Measurements from ENCODE around the gene NEK5.
"Not testable (repeated sequence)": the region's sequence is repeated elsewhere in the genome, so short reads cannot be mapped to it uniquely, and the experiment has no call there.

The NEK5 gene

GRCh38 chr13:52128714-52129700, at the start of gene NEK5:
TSS of gene NEK5 (minus strand) at chr13:52129073. CDS start at chr13:52127482, 1,591 bp downstream.
- peak; percentile 30 for DNase-seq (ENCODE audit: low spot score)

DNA sequence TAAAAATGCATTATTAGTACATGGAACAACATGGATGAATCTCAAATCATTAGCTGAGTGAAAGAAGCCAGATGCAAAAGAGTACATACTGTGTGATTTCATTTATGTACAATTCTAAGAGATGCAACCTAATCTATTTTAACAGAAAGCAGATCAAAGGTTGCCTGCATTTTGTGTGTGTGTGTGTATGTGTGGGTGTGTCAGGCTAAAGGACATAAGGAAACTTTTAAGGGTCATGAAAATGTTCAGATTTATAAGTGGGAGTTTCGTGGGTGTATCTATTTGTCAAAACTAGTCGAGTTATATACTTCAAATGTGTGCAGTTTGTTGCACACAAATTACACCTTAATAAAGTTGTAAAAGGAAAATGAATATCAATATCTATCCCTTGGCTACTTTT, 48.4 kb upstream of the NEK5 start:
- DNase-seq (ENCODE audit: low spot score): no peak

DNA sequence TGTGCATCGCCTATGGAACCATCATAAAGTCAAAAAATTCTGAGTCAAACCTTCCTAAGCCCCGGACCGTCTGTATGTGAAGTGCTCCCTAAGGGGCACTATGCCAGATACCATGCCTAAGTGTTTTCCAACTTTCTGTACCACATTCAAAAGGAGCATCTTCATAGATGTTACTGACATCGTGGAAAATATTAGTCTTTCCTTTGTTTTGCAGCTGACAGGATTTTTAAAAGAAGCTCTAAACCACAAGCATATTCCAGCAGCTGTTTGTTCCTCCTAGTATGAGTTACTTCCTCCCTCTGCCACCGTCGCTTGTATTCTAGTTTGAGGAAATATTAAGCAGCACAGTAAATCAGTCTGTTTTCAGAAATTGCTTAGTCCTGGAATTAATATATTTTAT, 45.1 kb upstream of the NEK5 start:
- DNase-seq (ENCODE audit: low spot score): not testable (repeated sequence)

GRCh38 chr13:52173373-52173772, 44.5 kb upstream of the NEK5 start:
- DNase-seq (ENCODE audit: low spot score): no peak

- not testable (repeated sequence) for DNase-seq (ENCODE audit: low spot score)
These were observed 42.8 kb upstream of the NEK5 start for GRCh38 chr13:52171686-52172085.

GRCh38 chr13:52170828-52171391, 42.0 kb upstream of the NEK5 start:
- DNase-seq (ENCODE audit: low spot score): not testable (repeated sequence)

- no peak for DNase-seq (ENCODE audit: low spot score)
These were observed 41.0 kb upstream of the NEK5 start for GRCh38 chr13:52169839-52170238.

- no peak for DNase-seq (ENCODE audit: low spot score)
These were observed 36.5 kb upstream of the NEK5 start for GRCh38 chr13:52165411-52165810.

- DNase-seq (ENCODE audit: low spot score): no peak
These were observed 36.1 kb upstream of the NEK5 start for GRCh38 chr13:52164989-52165388.

- not testable (repeated sequence) for DNase-seq (ENCODE audit: low spot score)
These were observed 35.0 kb upstream of the NEK5 start for GRCh38 chr13:52163878-52164277.

- peak; percentile 61 for DNase-seq (ENCODE audit: low spot score)
These were observed 33.6 kb upstream of the NEK5 start for GRCh38 chr13:52162279-52163101.

DNA sequence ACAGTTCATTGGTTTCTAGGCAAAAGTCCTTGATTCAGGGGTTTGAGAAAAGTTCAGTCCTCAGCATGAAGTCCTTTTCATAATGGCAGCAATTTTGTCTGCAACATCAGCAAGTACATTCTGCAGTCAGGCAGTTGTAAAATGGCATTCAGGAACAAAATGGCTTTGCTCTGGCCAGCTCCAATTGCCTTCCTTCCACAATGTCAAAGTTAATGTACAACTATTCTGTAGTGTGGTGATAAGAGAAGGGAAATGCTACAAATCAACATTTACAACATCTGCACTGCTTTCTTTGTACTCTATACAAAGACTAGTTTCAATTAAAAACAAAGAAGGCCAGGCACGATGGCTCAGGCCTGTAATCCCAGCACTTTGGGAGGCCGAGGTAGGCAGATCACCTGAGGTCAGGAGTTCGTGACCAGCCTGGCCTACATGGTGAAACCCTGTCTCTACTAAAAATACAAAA, 32.3 kb upstream of the NEK5 start:
- no peak for DNase-seq (ENCODE audit: low spot score)

GRCh38 chr13:52160506-52160905, 31.6 kb upstream of the NEK5 start:
- no peak for DNase-seq (ENCODE audit: low spot score)

DNA sequence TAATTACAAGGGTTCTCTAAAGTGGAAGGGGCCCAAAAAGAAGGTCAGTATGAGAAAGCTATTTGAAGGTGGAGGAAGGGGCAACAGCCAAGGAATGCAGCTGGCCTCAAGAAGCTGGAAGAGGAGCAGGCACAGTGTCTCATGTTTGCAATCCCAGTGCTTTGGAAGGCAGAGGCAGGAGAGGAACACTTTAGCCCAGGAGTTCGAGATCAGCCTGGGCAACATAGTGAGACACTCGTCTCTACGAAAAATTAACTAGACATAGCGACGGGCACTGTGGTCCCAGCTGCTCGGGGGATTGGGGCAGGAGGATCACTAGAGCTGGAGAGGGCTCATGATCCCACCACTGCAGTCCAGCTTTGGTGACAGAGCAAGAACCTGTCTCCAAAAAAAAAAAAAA, 31.2 kb upstream of the NEK5 start:
- DNase-seq (ENCODE audit: low spot score): no peak

GRCh38 chr13:52159159-52159982, 30.5 kb upstream of the NEK5 start, which contains the start of gene NEK3:
TSS of gene NEK3 (minus strand) at chr13:52159597. CDS start at chr13:52156191, 3,406 bp downstream.
- peak; percentile 63 for DNase-seq (ENCODE audit: low spot score)

DNA sequence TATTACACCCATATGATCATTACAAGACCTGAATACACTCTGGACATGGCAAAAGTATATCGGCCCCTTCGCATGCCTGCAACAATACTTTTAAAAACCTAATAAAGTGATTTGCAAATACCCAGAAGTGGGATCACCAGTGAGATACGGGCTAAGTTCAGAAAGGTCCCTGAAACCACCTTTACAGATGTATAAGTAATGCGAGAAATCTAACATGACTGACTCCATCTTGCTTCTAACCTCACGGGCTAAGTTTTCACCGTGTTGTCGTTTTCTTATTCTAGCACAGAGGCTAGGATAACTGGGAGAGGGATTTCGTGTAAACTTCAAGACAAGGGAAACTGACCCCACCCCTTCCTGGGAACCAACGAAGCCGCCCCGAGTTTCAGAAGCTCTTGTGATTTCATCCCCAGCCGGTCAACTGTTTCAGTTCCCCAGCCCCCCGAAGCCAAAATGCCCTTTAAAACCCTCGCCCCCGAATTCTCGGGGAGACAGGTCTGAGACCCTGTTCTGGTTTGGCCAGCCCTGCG, 29.8 kb upstream of the NEK5 start:
- no peak for DNase-seq (ENCODE audit: low spot score)

DNA sequence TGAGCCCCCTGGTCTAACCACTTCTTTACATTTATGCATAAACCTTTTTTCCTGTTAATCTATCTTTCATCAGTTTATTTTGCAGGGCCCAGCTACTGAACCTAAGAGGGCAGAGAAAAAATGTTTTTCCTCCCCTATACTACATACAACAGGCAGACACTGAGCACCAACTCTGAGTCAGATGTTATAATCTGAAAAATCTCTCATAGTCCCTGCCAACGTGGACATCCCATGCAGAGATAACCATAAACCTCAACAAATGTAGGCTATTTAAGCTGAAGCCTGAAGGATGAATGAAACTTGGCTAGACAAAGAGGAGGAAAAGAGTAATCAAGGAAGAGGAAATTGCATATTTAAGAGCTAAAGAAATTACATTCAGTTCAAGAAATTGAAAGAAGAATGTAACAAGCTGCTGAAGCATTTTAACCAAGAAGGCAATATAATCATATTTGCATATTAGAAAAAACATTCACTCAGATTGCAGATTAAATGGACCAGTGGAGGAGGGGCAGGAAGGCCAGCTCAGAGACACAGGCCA, 27.9 kb upstream of the NEK5 start:
- no peak for DNase-seq (ENCODE audit: low spot score)

DNA sequence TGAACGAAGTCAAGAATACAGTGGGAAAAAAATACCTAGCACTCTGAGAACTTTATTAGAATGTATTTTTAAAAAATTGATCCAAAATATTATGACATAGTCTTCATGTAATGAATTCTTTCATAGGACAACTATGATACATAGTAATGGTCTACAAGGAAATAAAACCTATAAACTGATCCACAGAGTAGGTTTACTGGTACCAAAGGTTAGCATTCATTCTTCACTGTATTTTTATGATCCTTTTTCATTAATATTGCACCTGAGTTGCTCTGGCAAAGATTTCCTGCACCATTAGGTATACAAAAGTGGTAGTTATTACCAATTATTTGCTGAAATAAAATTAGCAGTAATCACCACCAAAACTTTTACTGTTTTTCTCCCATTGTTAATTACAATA, 26.3 kb upstream of the NEK5 start:
- no peak for DNase-seq (ENCODE audit: low spot score)

- DNase-seq (ENCODE audit: low spot score): no peak
These were observed 18.4 kb upstream of the NEK5 start for GRCh38 chr13:52147225-52147624.

- DNase-seq (ENCODE audit: low spot score): no peak
These were observed 12.4 kb upstream of the NEK5 start for GRCh38 chr13:52141299-52141698.

GRCh38 chr13:52137489-52137888, 8.6 kb upstream of the NEK5 start:
- no peak for DNase-seq (ENCODE audit: low spot score)
